C4-2B (cell line): ENCODE results near the gene TAPT1.

ENCODE experiments used
- H3K27ac ChIP-seq: fragments of 450-650 bp; 2 replicates; pipeline ENCODE4 v1.5.1; 2017
- ZFX ChIP-seq: fragments of 450-650 bp; IDR thresholded peaks from 2 replicates; pipeline ENCODE4 v1.6.1; 2017
- TF ChIP-seq, protein P1 (sequence below): fragments of 450-650 bp; conservative IDR thresholded peaks from 2 replicates; pipeline ENCODE4 v1.5.1; 2017; ENCODE audit warnings: mild to moderate bottlenecking

TAPT1 gene

DNA sequence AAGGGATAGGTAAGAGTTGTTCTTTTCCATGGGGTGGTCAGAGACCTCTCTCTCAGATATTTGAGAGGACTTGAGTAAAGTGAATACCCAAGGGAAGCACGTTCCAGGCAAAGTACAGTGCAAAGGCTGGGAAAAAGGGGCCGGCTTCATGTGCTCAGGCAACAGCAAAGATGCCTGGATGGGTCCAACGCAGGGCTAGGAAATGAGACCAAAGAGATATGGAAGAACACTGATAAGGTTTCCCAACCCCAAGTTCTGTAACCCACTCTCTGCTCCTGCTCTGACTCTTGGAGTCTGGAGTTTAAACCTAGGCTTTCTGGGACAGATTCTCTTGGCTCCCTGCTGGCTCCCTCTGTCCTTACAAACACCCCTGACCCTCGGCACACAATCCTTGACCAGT, 106.3 kb downstream of the TAPT1 start:
- no peak overlapping the region for H3K27ac ChIP-seq
- TF ChIP-seq ZFX: no peak
- TF ChIP-seq, protein P1, sequence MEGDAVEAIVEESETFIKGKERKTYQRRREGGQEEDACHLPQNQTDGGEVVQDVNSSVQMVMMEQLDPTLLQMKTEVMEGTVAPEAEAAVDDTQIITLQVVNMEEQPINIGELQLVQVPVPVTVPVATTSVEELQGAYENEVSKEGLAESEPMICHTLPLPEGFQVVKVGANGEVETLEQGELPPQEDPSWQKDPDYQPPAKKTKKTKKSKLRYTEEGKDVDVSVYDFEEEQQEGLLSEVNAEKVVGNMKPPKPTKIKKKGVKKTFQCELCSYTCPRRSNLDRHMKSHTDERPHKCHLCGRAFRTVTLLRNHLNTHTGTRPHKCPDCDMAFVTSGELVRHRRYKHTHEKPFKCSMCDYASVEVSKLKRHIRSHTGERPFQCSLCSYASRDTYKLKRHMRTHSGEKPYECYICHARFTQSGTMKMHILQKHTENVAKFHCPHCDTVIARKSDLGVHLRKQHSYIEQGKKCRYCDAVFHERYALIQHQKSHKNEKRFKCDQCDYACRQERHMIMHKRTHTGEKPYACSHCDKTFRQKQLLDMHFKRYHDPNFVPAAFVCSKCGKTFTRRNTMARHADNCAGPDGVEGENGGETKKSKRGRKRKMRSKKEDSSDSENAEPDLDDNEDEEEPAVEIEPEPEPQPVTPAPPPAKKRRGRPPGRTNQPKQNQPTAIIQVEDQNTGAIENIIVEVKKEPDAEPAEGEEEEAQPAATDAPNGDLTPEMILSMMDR: no peak

DNA sequence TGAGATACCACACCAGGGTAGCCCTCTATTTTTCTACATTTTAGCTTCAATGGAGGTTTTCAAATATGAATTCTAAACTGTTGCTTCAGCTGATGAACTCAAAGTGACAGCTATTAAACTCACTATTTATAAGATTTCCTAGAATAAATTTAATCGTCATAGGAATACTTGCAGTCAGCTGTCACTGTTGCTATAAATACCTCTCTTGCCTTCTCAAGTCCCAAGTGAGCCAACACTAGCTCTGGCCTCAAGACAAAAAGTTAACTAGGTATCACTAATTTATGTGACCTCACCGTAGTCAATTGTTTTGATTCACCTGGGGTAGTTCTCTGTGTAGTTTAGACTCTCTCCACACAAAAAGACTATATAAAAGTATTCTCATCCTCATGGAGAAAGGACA, 108.2 kb downstream of the TAPT1 start:
- no peak overlapping the region for H3K27ac ChIP-seq
- TF ChIP-seq, protein P1: no peak
- TF ChIP-seq ZFX: no peak

DNA sequence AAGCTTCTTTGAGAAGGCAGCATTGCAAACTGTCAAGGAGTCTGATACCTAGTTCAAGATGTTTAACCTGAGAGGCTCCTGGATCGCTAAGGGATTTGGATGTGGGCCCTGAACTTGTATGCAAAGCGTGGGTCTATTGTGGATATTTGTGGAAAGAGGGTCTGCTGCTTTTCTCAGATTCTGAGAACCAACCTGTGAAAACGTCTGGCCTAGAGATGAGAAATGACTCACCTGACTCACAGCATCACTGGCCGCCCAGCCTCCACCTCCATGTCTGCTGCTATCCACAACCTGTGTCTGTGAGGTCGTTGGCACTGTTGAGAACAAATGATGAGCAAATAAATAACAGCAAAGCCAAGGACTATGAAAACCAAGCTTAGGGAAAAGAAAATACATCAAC, 109.1 kb downstream of the TAPT1 start:
- no peak overlapping the region for H3K27ac ChIP-seq
- TF ChIP-seq, protein P1: no peak
- TF ChIP-seq ZFX: no peak

DNA sequence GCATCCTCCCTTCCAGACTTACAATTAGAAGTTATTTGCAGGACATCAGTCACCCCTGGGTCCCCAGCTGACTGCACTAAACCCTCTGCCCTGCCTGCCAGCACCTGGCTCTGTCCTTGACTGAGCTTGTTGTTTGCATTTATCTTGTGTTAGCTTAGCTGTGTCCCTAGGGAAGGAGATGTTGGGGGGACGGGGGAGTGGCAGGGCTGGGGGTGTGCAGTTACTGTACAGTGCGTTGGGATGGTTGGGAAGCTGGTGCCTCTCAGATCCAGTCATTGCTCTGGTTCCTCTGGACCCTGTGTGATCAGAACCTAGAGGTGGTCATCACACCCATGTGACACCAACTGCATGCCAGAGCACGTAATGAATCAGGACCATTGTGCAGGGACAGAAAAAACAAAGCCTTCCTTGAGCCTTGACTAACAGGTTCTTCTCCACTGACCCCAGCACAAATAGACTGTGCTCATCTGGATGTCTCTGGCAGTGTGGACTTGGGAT, 109.7 kb downstream of the TAPT1 start:
- no peak overlapping the region for H3K27ac ChIP-seq
- no peak for TF ChIP-seq ZFX
- TF ChIP-seq, protein P1: no peak

DNA sequence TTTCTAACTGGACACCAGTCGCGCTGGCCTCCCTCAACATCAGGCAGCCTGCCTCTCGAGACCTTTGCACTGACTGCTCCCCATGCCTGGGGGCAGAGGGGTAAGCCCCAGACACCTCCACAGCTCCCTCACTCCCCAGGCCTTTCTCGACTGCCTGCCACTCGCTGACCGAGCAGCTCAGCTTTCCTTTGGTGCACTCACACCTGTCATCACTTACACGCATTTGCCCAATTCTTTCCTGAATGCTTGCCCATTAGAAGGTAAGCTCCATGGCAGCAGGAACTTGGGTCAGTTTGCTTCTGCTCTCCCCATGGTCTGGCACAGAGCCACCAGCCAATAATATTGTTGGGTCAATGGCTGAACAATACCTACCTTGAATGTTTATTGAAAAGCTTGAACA, 110.3 kb downstream of the TAPT1 start:
- H3K27ac ChIP-seq: no peak overlapping the region
- TF ChIP-seq, protein P1: no peak
- no peak for TF ChIP-seq ZFX

DNA sequence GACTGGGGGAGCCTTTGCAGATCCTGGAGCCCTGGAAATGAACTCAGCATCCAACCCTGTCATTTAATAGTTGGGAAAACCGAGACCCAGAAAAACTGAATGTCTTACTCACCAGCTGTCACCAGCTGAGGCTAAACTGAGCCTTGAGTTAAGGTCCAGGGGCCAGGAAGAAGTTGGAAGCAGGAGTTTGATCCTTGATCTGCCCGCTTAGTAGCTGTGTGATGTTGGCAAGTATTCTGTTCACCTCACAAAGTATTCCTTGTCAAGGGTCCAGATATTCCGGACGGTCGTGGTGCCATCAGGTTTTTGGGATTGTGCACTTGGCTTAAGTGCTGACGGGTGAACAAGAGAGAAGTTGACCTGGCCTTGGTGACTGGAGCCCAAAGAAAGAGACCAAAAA, 111.7 kb downstream of the TAPT1 start:
- TF ChIP-seq ZFX: no peak
- TF ChIP-seq, protein P1: no peak

DNA sequence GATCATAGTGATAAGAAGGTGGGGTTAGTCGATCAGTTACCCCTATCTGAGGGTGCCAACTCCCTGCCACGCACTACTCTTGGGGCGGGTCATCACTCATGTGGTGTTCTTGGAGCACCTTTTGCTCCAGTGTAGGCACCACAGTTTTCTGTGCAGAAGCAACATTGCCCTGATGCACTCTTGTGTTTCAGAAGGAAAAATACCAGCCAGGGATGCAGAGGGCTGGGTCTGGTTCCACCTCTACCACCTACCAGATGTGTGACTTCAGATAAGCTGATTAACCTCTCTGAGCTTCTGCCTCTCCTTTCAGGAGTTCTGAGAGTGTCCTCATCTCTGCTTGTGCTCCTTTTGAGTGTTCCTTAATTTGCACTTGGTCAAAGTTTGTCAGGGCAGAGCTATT, 112.5 kb downstream of the TAPT1 start:
- no peak for TF ChIP-seq ZFX

More for the DNA sequence above, 111.7 kb downstream of the TAPT1 start:
- H3K27ac ChIP-seq: no peak overlapping the region

DNA sequence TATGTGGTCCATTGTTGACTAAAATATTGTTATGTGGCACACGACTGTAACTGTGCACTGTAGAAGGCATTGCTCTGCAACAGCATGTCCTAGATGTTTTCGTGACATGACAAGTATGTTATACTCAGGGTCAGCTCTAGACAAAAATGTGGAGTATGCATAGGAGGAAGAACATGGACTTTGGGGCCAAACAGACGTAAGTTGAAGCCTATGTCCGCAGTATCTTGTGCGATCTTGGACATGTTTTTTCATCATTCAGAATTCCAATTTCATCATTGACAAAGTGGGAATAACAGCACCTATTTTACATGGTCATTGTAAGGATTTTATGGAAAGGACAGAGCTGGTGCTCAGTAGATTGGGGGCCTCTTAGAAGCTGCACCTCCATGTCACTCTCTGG, 114.7 kb downstream of the TAPT1 start:
- no peak for TF ChIP-seq ZFX
- TF ChIP-seq, protein P1: no peak
- H3K27ac ChIP-seq: no peak overlapping the region

More for the DNA sequence above, 112.5 kb downstream of the TAPT1 start:
- H3K27ac ChIP-seq: no peak overlapping the region
